Heart left ventricle (tissue), 16 donors: ENCODE results near the gene RTP1. TPM values are rescaled to one million over a fixed set of nuclear protein-coding genes. Genes with fewer than 3 reads are reported as not detected.
"Not testable (repeated sequence)": the region's sequence is repeated elsewhere in the genome, so short reads cannot be mapped to it uniquely, and the experiment has no call there.

ENCODE experiments used
- ATAC-seq, 4 donors: fragments of 200-7000 bp; cut with Tn5 transposase; one replicate each; pipeline ENCODE4 v1.9.1; 2020 to 2022; ENCODE audit warnings: moderate library complexity in 4 of 4, mild to moderate bottlenecking in 3 of 4, moderate number of reproducible peaks in 1 of 4
- DNase-seq, 5 donors: peaks; one replicate each; pipeline ENCODE4 v3.0.0-alpha.2; 2020
- H3K27ac ChIP-seq, 12 donors: fragments of 200-600 bp; sonication (generic) in 4 of 12; one replicate each; pipeline versions ENCODE4 v1.5.0 to v1.8.0; 2016 to 2022; ENCODE audit warnings: mild to moderate bottlenecking in 2 of 12
- H3K27me3 ChIP-seq, 9 donors: fragments of 200-600 bp; sonication (generic) in 2 of 9; one replicate each; pipeline versions ENCODE4 v1.5.1 to v1.8.0; 2016 to 2022; ENCODE audit warnings: mild to moderate bottlenecking in 3 of 9
- H3K36me3 ChIP-seq, 9 donors: fragments of 200-600 bp; sonication (generic) in 2 of 9; one replicate each; pipeline versions ENCODE4 v1.5.0 to v1.8.0; 2018 to 2022; ENCODE audit warnings: mild to moderate bottlenecking in 2 of 9
- H3K4me1 ChIP-seq, 12 donors: fragments of 200-600 bp; sonication (generic) in 4 of 12; one replicate each; pipeline versions ENCODE4 v1.5.0 to v1.8.0; 2016 to 2022; ENCODE audit warnings: mild to moderate bottlenecking in 3 of 12
- H3K4me3 ChIP-seq, 12 donors: fragments of 200-600 bp; sonication (generic) in 4 of 12; one replicate each; pipeline versions ENCODE4 v1.5.0 to v1.8.0; 2017 to 2022; ENCODE audit warnings: mild to moderate bottlenecking in 9 of 12, moderate library complexity in 4 of 12
- H3K9me3 ChIP-seq, 12 donors: fragments of 200-600 bp; sonication (generic) in 4 of 12; one replicate each; pipeline versions ENCODE4 v1.5.0 to v1.8.0; 2016 to 2022; ENCODE audit warnings: mild to moderate bottlenecking in 1 of 12
- CTCF ChIP-seq, 12 donors: fragments of 200-600 bp; sonication (generic) in 4 of 12; IDR thresholded peaks; one replicate each; pipeline versions ENCODE4 v1.5.0 to v1.8.0; 2018 to 2022; ENCODE audit warnings: antibody characterized with exemption in 12 of 12, mild to moderate bottlenecking in 5 of 12
- POLR2A ChIP-seq, 2 donors: fragments of 450-650 bp; IDR thresholded peaks; one replicate each; pipeline ENCODE4 v1.6.1; 2017; ENCODE audit warnings: antibody characterized with exemption in 2 of 2, mild to moderate bottlenecking in 2 of 2, moderate library complexity in 2 of 2
- WGBS, 4 donors: extraction: QIAGEN DNeasy Blood & Tissue Kit in 2 of 4; methylation state at CpG; one replicate each; pipeline versions ENCODE4 v1.1.5 to v1.1.7; 2013 to 2018; 5-methylcytosine and 5-hydroxymethylcytosine counted together
- intact Hi-C, 10 donors: fragments of 100-400 bp; cut with DNase I; formaldehyde crosslinking; loops; one replicate each; pipeline versions ENCODE4 v1.11.1 to v1.14.2; 2022
- polyA plus RNA-seq, 2 donors: library from polyadenylated mRNA; stranded (reverse); fragments of 200-250 nt; gene quantifications; one replicate each; pipeline ENCODE4 v1.2.3, GENCODE V29; 2013
- total RNA-seq, 9 donors: library from RNA; depleted of rRNA in 2 of 9; stranded (reverse); fragments of >200 nt in 2 of 9; fragmentation: NEBNext Ultra II Directional in 3 of 9; extraction: Animal tissue kit (Norgen Biotek cat#: 25700) in 3 of 9; gene quantifications; one replicate each; pipeline versions ENCODE4 v1.1.0 to v1.2.4, GENCODE V29; 2016 to 2023
- donor health status: ischemic (EF 13 %, LVEDD 7.1; RV severe dilation, severe dysfunction).
- donor health status: healthy with polysubstance abuse.
- donor health status: DM: no; HTN: yes; CAD: no.
- donor health status: DM: no; HTN: no; CAD: no.
- donor health status: ischemic (EF 25% LVEDD 6.9; RV normal size, moderate dysfunction).
- donor health status: ischemic (EF 25% LVEDD 5.7; RV mildly dilated, moderate dysfunction).
- donor health status: healthy.
- donor health status: DM: yes; HTN: yes; CAD: no.
- donor health status: ischemic (EF 35%, LVEDD 5.7; RV mildly dilated, moderate dysfunction).
- donor health status: nonischemic (EF 11% LVEDD 7.7; RV severe dilation, severe dysfunction).
- donor health status: DM: yes; HTN: yes; CAD: no.
- donor health status: PGD.
- donor health status: ischemic (EF 29% LVEDD 5.4; RV normal size, mild dysfunction).
- donor health status: nonischemic (EF 23%, LVEDD 6.1; RV moderate dilation, normal function).

RTP1 gene
- total and polyA plus RNA-seq, 11 donors, result 0.13 TPM; not detected in 10

DNA sequence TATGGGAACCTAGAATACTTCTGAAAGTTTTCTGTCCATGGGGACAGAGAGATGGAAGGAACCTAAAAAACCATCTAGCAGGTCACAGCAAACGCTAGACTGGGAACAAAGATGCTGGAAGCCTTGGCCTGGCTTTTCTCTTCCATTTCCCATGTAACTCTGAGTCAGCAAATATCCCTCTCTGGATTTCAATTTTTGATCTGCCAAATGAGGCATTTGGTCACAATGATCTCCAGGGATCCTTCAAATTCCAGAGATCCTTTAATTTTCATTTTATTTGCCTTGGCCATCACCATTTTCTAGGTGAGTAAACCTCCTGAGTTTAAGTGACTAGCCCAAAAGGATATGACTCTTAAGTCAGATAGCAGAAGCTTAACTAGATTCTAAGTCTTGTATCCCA lies 39.7 kb downstream of the RTP1 start:
- WGBS, 4 donors, result 88 to 96% (median 89%) methylated on average over 1 of the region's 1 CpG
- Histone ChIP-seq H3K36me3 (no peaks in the 10 kb centered on the region), H3K27ac (no peak overlapping the region), H3K4me3 (no peak overlapping the region), H3K4me1 (no peaks in the 10 kb centered on the region), H3K9me3 (no peaks in the 10 kb centered on the region), H3K27me3 (no peaks in the 10 kb centered on the region)
- intact Hi-C loops, result no loop called here
- DNase-seq (no peak), ATAC-seq (no peak)
- TF ChIP-seq POLR2A (IDR thresholded peaks at IDR 0.05) (no peak), CTCF (IDR thresholded peaks at IDR 0.05) (no peak)

GRCh38 chr3:187237741-187238140 lies 40.5 kb downstream of the RTP1 start:
- no peak for TF ChIP-seq CTCF (IDR thresholded peaks at IDR 0.05)
- no peak for TF ChIP-seq POLR2A (IDR thresholded peaks at IDR 0.05)
- H3K27me3 ChIP-seq, result no peaks in the 10 kb centered on the region
- no peak overlapping the region for H3K27ac ChIP-seq
- H3K4me3 ChIP-seq, result no peak overlapping the region
- no peak for DNase-seq
- intact Hi-C loops, result no loop called here
- ATAC-seq, result no peak
- H3K36me3 ChIP-seq, result no peaks in the 10 kb centered on the region
- no peaks in the 10 kb centered on the region for H3K4me1 ChIP-seq
- H3K9me3 ChIP-seq, result no peaks in the 10 kb centered on the region

DNA sequence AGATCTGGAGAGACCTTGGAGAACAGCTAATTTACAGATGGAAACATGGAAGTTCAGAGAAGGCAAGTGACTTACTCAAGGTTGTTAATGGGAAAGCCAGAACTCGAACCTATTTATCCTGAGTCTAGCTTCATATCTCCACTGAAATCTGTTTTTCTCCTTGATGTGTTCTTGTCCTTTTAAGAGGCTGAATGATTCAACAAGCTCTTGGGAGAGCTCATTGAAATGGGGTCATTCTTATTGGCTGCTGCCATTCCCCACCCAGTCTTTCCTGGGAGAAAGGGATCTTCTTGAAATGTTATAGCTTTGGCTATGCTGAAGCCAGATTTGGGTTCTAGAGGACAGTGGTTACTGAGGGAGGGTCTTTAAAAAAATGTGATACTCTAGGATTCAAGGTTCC lies 41.0 kb downstream of the RTP1 start:
- intact Hi-C loops, result no loop called here
- WGBS, 4 donors, result 75 to 87% (median 82%) methylated on average over 1 of the region's 1 CpG
- no peaks in the 10 kb centered on the region for H3K9me3 ChIP-seq
- H3K36me3 ChIP-seq, result no peaks in the 10 kb centered on the region
- no peak overlapping the region for H3K27ac ChIP-seq
- H3K27me3 ChIP-seq, result no peaks in the 10 kb centered on the region
- no peaks in the 10 kb centered on the region for H3K4me1 ChIP-seq
- DNase-seq, result no peak
- no peak for ATAC-seq
- TF ChIP-seq CTCF (IDR thresholded peaks at IDR 0.05) (no peak), POLR2A (IDR thresholded peaks at IDR 0.05) (no peak)
- no peak overlapping the region for H3K4me3 ChIP-seq

- H3K36me3 ChIP-seq, intact Hi-C loops, H3K9me3 ChIP-seq, H3K27me3 ChIP-seq, H3K4me1 ChIP-seq, DNase-seq, H3K27ac ChIP-seq, ATAC-seq, H3K4me3 ChIP-seq: not testable (repeated sequence)
- 90 to 98% (median 95%) methylated on average over 4 of the region's 4 CpGs for WGBS, 4 donors
These were observed 41.5 kb downstream of the RTP1 start for GRCh38 chr3:187238835-187239234.

DNA sequence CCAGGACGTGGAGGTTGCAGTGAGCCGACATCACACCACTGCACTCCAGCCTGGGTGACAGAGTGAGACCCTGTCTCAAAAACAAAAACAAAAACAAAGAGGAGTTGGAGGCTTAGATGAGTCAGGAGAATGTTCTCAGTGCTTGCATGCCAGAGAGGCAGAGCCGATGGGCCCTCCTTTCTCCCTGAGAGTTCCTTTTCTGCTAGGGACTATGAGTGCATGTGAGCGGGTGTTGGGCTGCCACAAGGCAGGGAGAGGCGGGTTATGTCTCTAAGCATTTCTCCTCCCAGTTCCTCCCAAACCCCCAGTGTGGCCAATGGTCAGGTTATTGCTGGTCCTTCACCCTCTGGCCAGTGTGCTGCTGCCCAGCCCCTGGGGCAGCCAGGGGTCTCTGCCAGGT lies 45.1 kb downstream of the RTP1 start:
- no peak for DNase-seq
- no peaks in the 10 kb centered on the region for H3K27me3 ChIP-seq
- no peak for ATAC-seq
- no peaks in the 10 kb centered on the region for H3K36me3 ChIP-seq
- TF ChIP-seq CTCF (IDR thresholded peaks at IDR 0.05) (no peak), POLR2A (IDR thresholded peaks at IDR 0.05) (no peak)
- no peak overlapping the region for H3K27ac ChIP-seq
- no peak overlapping the region for H3K4me3 ChIP-seq
- H3K4me1 ChIP-seq, result no peaks in the 10 kb centered on the region
- 76 to 93% (median 79%) methylated on average over 5 of the region's 5 CpGs for WGBS, 4 donors
- intact Hi-C loops, result no loop called here
- H3K9me3 ChIP-seq, result no peaks in the 10 kb centered on the region
